Astrocyte (in vitro differentiated cells and primary cell): ENCODE results near the gene CRY1.

Source experiments
- EZH2 ChIP-seq: IDR thresholded peaks from 2 replicates; pipeline ENCODE4 v1.6.1; 2012; ENCODE audit warnings: mild to moderate bottlenecking, low read length, inconsistent platforms; ENCODE audit not compliant: insufficient read depth
- TF ChIP-seq, protein P1 (sequence below): IDR thresholded peaks from 2 replicates; pipeline ENCODE4 v1.5.1; 2011; ENCODE audit warnings: low read depth, mild to moderate bottlenecking, inconsistent platforms, low read length, moderate library complexity; ENCODE audit not compliant: insufficient read depth

DNA sequence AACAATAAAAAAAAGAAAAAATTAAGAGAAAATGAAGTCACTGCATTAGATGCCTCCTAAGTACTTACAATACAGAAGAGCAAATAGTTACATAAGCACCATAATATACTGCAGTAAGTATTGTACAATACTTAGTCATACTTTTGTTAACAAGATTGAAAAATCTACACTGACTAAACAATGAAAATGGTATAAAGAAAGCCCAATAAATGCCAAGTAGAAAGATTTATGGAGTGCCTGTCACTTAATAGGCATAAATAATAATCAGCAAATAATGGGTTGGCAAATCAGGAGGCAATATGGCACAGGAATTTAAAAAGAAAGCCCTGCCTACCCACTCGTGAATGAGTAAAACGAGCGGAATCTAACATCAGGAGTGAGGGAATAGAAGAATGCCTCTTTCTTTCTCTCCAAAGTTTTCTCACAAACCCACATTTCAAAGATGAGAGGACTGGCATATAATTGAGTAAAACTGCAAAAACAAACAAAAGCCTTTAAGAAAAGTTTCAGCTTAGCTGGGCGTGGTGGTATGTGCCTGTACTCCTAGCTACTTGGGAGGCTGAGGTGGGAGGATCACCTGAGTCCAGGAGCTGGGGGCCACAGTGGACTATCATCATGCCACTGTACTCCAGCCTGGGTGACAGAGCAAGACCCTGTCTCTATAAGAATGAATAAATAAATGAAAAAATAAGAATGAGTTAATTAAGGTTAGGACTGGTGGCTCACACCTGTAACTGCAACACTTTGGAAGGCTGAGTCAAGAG lies 36.1 kb downstream of the CRY1 start:
- TF ChIP-seq, protein P1, sequence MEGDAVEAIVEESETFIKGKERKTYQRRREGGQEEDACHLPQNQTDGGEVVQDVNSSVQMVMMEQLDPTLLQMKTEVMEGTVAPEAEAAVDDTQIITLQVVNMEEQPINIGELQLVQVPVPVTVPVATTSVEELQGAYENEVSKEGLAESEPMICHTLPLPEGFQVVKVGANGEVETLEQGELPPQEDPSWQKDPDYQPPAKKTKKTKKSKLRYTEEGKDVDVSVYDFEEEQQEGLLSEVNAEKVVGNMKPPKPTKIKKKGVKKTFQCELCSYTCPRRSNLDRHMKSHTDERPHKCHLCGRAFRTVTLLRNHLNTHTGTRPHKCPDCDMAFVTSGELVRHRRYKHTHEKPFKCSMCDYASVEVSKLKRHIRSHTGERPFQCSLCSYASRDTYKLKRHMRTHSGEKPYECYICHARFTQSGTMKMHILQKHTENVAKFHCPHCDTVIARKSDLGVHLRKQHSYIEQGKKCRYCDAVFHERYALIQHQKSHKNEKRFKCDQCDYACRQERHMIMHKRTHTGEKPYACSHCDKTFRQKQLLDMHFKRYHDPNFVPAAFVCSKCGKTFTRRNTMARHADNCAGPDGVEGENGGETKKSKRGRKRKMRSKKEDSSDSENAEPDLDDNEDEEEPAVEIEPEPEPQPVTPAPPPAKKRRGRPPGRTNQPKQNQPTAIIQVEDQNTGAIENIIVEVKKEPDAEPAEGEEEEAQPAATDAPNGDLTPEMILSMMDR: no peak
- no peak for TF ChIP-seq EZH2
